Fibroblast of lung (primary cell): ENCODE results near the gene HAL.

Experiments
- EZH2 ChIP-seq: IDR thresholded peaks from 2 replicates; pipeline ENCODE4 v1.5.1; 2012; ENCODE audit warnings: low read length, control low read depth, mild to moderate bottlenecking; ENCODE audit errors: missing control alignments
- TF ChIP-seq, protein P1 (sequence below), 2 donors: IDR thresholded peaks in 1 of 2; conservative IDR thresholded peaks in 1 of 2; 1 replicate in 1 of 2; 2 replicates in 1 of 2; pipeline ENCODE4 v1.5.1; 2011 to 2012; ENCODE audit warnings: low read length in 2 of 2, control low read depth in 1 of 2, inconsistent platforms in 1 of 2, low read depth in 1 of 2, mild to moderate bottlenecking in 1 of 2

GRCh38 chr12:95940514-95940913, 55.6 kb downstream of the HAL start:
- TF ChIP-seq, protein P1, sequence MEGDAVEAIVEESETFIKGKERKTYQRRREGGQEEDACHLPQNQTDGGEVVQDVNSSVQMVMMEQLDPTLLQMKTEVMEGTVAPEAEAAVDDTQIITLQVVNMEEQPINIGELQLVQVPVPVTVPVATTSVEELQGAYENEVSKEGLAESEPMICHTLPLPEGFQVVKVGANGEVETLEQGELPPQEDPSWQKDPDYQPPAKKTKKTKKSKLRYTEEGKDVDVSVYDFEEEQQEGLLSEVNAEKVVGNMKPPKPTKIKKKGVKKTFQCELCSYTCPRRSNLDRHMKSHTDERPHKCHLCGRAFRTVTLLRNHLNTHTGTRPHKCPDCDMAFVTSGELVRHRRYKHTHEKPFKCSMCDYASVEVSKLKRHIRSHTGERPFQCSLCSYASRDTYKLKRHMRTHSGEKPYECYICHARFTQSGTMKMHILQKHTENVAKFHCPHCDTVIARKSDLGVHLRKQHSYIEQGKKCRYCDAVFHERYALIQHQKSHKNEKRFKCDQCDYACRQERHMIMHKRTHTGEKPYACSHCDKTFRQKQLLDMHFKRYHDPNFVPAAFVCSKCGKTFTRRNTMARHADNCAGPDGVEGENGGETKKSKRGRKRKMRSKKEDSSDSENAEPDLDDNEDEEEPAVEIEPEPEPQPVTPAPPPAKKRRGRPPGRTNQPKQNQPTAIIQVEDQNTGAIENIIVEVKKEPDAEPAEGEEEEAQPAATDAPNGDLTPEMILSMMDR (conservative IDR thresholded peaks at IDR 0.05 in 1 of 2, IDR thresholded peaks at IDR 0.05 in 1 of 2; ENCODE audit: low read depth in 1 of 2, low read length in 2 of 2) = no peak
- TF ChIP-seq EZH2 = no peak
